Hair follicular keratinocyte (primary cell): ENCODE results near the gene SSB. TPM values are rescaled to one million over a fixed set of nuclear protein-coding genes. Genes with fewer than 3 reads are reported as not detected.

Source experiments
- total RNA-seq: library from RNA; depleted of rRNA; stranded (reverse); fragments of >200 nt; gene quantifications from 2 replicates; pipeline ENCODE4 v1.2.3, GENCODE V29; 2015

The SSB gene
- 54.4 and 87.7 TPM in 2 replicates for total RNA-seq

DNA sequence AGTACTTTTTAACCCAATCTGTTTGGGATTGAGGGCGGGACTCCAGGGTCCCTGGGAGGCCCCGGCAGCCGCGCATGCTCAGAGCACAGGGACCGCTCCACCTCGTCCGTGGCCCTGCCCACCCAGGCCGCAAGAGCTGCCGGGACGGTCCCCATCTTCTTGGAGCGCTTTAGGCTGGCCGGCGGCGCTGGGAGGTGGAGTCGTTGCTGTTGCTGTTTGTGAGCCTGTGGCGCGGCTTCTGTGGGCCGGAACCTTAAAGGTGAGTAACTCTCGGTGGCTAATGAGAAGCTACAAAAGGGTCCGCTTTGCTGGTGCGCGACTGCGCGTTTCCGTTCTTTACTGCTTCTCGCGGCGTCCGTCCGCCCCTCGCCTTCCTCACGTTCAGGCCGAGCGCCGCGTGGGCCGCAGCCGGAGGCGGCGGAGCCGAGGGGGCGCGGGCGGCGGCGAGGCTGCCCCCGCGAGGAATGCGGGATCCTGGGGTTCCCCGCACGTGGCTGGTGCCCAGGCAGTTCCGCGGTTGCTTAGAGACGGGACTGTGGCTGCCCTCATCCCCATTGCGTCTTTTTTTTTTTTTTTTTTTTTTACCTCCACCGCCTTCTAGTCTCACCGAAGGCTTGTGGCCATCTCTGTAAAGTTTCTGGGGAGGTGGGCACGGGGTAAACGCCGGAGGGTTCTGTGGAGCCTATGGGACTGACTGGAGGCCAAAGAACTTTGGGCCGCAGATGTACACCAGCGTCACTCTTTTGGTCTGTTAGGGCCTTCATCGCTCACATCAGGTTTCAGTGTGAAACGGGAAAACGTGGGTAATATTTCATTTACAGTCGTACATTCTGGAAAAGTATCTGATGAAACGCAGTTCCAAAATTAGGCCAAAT lies at the start of gene SSB:
SSB (plus strand) TSS at position 154 of the 875 bp plus-strand sequence. CDS start 2,090 bp downstream, outside the sequence.

DNA sequence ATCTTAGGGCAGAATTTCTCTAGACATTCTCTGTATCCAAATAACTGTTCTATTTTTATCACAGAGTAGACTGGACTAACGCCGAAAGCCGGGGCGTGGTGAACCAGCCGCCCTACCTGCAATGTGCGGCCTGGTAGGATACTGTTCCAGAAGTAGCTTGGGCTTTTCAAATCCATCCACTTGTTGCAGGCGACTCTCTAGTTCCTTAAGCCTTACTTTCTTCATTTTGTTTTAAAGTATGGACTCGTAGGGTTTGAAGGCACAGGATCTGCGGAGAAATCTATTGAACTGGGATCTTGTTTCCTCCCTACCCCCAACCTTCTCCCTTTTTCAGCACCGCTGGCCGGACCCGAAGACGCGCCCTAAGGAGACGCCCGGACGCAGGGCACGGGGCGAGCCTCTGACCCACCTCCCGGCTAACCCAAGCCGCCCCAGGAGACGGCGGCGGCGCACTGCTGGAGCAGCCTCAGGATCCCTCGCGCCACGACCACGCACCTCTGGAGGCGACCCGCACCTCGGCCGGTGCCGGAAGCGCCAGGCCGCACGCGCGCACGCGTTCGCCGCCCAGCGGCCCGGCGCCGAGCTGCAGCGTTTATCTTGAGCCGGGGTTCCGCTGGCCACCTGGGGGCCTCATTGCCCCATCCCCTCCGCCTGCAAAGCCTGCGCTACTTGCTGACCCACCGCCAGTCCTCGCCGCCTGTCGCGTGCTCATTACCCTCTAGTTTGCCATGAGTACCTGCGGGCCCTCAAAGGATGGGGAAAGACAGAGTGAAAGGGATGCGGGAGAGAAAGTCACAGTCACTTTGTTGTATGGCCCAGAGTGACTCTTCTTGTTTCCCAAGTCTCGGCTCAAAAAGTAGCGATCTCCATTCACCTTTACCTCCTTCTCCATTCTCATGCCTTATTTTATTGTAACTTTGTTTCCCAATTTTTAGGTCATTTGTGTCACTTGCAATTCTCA lies 26.0 kb downstream of the SSB start, which contains the start of gene METTL5:
METTL5 (minus strand) TSS at position 533 of the 961 bp plus-strand sequence; CDS start at position 225, 308 bp downstream.

GRCh38 chr2:169827272-169828140 lies 28.8 kb downstream of the SSB start, which contains the start of gene UBR3:
TSS of gene UBR3 (plus strand) at chr2:169827454. CDS start at chr2:169827508, 54 bp downstream.

Other genes starting within 250 kb of the SSB start
- 10.9 and 23.4 TPM in 2 replicates for gene FASTKD1, start 225.0 kb upstream of the SSB start, total RNA-seq
- gene PPIG, start 214.5 kb upstream of the SSB start, total RNA-seq = 21.9 and 24.6 TPM in 2 replicates
- gene CFAP210, start 104.5 kb upstream of the SSB start, total RNA-seq = not detected in 2 replicates
- 3.0 TPM in 2 replicates for gene PHOSPHO2, start 104.4 kb upstream of the SSB start, total RNA-seq
- 2.0 and 3.3 TPM in 2 replicates for gene KLHL23, start 65.0 kb upstream of the SSB start, total RNA-seq
- gene METTL5, start 26.0 kb downstream of the SSB start, total RNA-seq = 90.5 and 106 TPM in 2 replicates
- 7.7 and 8.7 TPM in 2 replicates for gene UBR3, start 28.6 kb downstream of the SSB start, total RNA-seq